ENCODE data around the gene DCBLD1. TPM values are rescaled to one million over a fixed set of nuclear protein-coding genes. Genes with fewer than 3 reads are reported as not detected.

Gene DCBLD1
- total RNA-seq, 4 donors from 2014 or later, result 19.8 to 35.0 (median 27.8) TPM

- Histone ChIP-seq H3K27me3 (no peaks in the 10 kb centered on the region), H3K4me3 (no peak overlapping the region), H3K36me3 (peaks cover 0 to 11% (median 0%) of the 10 kb centered on the region in 3 donors), H3K9me3 (no peaks in the 10 kb centered on the region), H3K4me1 (peaks cover 0 to 5% (median 0%) of the 10 kb centered on the region in 4 donors), H3K27ac (no peak overlapping the region)
- DNase-seq, result no peak
- TF ChIP-seq POLR2A (IDR thresholded peaks at IDR 0.05) (no peak), CTCF (IDR thresholded peaks at IDR 0.05) (no peak)
Measured at GRCh38 chr6:117502580-117502979, 20.1 kb downstream of the DCBLD1 start.

- Histone ChIP-seq H3K9me3 (no peaks in the 10 kb centered on the region), H3K27ac (no peak overlapping the region), H3K27me3 (no peaks in the 10 kb centered on the region), H3K4me1 (no peaks in the 10 kb centered on the region), H3K4me3 (no peak overlapping the region), H3K36me3 (peaks cover 0 to 11% (median 0%) of the 10 kb centered on the region in 3 donors)
- DNase-seq, result no peak
- no peak for TF ChIP-seq CTCF (IDR thresholded peaks at IDR 0.05)
- TF ChIP-seq POLR2A (IDR thresholded peaks at IDR 0.05), result no peak
Measured at GRCh38 chr6:117503211-117503610, 20.7 kb downstream of the DCBLD1 start.

- no peak for TF ChIP-seq POLR2A (IDR thresholded peaks at IDR 0.05)
- no peak for TF ChIP-seq CTCF (IDR thresholded peaks at IDR 0.05)
- Histone ChIP-seq H3K27me3 (no peaks in the 10 kb centered on the region), H3K36me3 (peaks cover 0 to 11% (median 0%) of the 10 kb centered on the region in 3 donors), H3K4me1 (no peaks in the 10 kb centered on the region), H3K9me3 (no peaks in the 10 kb centered on the region), H3K27ac (peak overlapping the region in 1 of 4 donors; percentile 45), H3K4me3 (no peak overlapping the region)
- DNase-seq, result peak in 1 of 3 donors; percentile 63
Measured at GRCh38 chr6:117504478-117505144, 22.1 kb downstream of the DCBLD1 start.

- TF ChIP-seq POLR2A (IDR thresholded peaks at IDR 0.05) (no peak), CTCF (IDR thresholded peaks at IDR 0.05) (no peak)
- Histone ChIP-seq H3K36me3 (peaks cover 0 to 11% (median 0%) of the 10 kb centered on the region in 3 donors), H3K27me3 (no peaks in the 10 kb centered on the region), H3K9me3 (no peaks in the 10 kb centered on the region), H3K27ac (no peak overlapping the region), H3K4me1 (no peaks in the 10 kb centered on the region), H3K4me3 (no peak overlapping the region)
- DNase-seq, result no peak
Measured at GRCh38 chr6:117505311-117505710, 22.8 kb downstream of the DCBLD1 start.

- Histone ChIP-seq H3K27ac (no peak overlapping the region), H3K4me1 (no peaks in the 10 kb centered on the region), H3K27me3 (no peaks in the 10 kb centered on the region), H3K36me3 (peaks cover 0 to 11% (median 0%) of the 10 kb centered on the region in 3 donors), H3K4me3 (no peak overlapping the region), H3K9me3 (no peaks in the 10 kb centered on the region)
- DNase-seq, result no peak
- TF ChIP-seq POLR2A (IDR thresholded peaks at IDR 0.05), result no peak
- TF ChIP-seq CTCF (IDR thresholded peaks at IDR 0.05), result no peak
Measured at GRCh38 chr6:117506180-117506835, 23.8 kb downstream of the DCBLD1 start.

Data from Peyer's patch (tissue), 4 donors.